Cardiac fibroblast (primary cell): ENCODE measurements around the gene PDE11A.
"Not testable (repeated sequence)": the region's sequence is repeated elsewhere in the genome, so short reads cannot be mapped to it uniquely, and the experiment has no call there.

Experiments
- DNase-seq, 2 donors: peaks; one replicate each; pipeline versions ENCODE4 v3.0.0 to v3.0.0-alpha.2; 2010; ENCODE audit warnings: low read depth in 2 of 2
- H3K4me3 ChIP-seq, 2 donors: replicated peaks in 1 of 2; 1 replicate in 1 of 2; 2 replicates in 1 of 2; pipeline ENCODE4 v1.5.1; 2011; ENCODE audit warnings: low read depth in 2 of 2, low read length in 2 of 2, mild to moderate bottlenecking in 2 of 2, moderate library complexity in 1 of 2
- TF ChIP-seq, protein P1 (sequence below): IDR thresholded peaks from one replicate; pipeline ENCODE4 v1.5.1; 2011; ENCODE audit warnings: low read depth, mild to moderate bottlenecking, low read length, inconsistent platforms

Gene PDE11A

DNA sequence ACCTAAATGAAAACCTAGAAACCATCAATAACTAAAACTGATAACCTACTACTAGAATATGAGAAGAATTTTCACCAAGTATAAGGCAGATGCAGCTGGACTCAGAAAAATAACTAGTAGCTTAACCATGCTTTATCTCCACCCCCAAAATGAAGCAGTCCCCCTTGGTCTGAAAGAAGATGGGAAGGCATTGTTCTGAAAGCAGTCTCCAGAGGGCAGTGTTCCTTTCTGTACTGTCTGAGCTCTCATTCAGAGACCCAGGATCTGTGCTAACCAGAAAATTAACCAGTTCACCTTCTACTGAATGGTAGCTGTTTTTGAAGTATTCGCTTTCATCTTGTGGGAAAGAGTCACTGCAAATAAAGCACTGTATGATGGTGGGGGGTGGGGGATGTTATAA is 273.0 kb downstream of the PDE11A start:
- TF ChIP-seq, protein P1, sequence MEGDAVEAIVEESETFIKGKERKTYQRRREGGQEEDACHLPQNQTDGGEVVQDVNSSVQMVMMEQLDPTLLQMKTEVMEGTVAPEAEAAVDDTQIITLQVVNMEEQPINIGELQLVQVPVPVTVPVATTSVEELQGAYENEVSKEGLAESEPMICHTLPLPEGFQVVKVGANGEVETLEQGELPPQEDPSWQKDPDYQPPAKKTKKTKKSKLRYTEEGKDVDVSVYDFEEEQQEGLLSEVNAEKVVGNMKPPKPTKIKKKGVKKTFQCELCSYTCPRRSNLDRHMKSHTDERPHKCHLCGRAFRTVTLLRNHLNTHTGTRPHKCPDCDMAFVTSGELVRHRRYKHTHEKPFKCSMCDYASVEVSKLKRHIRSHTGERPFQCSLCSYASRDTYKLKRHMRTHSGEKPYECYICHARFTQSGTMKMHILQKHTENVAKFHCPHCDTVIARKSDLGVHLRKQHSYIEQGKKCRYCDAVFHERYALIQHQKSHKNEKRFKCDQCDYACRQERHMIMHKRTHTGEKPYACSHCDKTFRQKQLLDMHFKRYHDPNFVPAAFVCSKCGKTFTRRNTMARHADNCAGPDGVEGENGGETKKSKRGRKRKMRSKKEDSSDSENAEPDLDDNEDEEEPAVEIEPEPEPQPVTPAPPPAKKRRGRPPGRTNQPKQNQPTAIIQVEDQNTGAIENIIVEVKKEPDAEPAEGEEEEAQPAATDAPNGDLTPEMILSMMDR: peak; percentile 21
- H3K4me3 ChIP-seq: no peak overlapping the region
- peak; percentile 2 to 23 for DNase-seq

- DNase-seq: no peak
- no peak overlapping the region for H3K4me3 ChIP-seq
- TF ChIP-seq, protein P1: no peak
These were observed 274.8 kb downstream of the PDE11A start for GRCh38 chr2:177797808-177798207.

- TF ChIP-seq, protein P1: no peak
- DNase-seq: no peak
- H3K4me3 ChIP-seq: no peak overlapping the region
These were observed 275.7 kb downstream of the PDE11A start for GRCh38 chr2:177796654-177797415.

GRCh38 chr2:177796011-177796410 is 276.6 kb downstream of the PDE11A start:
- TF ChIP-seq, protein P1: no peak
- no peak for DNase-seq
- H3K4me3 ChIP-seq: no peak overlapping the region

DNA sequence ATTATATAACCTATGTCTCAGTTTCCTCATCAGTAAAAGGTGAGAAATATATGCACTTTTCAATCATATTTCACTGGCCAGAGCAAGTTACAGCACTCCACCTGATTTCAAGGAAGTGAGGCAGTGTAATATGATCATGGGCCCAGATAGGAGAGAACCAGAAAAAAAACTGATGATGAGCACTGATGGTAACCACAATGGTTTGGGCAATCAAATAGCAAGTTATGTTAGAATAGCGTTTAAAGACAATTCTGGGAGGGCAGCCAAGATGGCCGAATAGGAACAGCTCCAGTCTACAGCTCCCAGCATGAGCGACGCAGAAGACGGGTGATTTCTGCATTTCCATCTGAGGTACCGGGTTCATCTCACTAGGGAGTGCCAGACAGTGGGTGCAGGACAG is 287.4 kb downstream of the PDE11A start:
- H3K4me3 ChIP-seq: not testable (repeated sequence)
- peak in 1 of 2 donors; percentile 45 for DNase-seq

DNA sequence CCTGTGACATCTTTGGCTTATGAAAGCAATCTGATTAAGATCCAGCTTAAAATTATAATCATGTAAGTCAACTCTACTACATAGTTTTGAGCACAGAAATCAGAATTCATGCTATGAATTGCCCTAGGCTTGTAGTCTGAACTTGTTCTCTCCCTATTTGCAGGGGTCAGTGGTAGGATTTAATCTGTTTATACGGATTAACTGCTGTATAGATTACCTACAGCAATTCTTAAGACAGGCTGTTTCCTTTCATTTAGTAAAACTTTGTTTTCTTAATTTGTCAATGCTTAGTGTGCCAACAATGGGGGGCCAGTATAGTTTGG is 287.9 kb downstream of the PDE11A start:
- TF ChIP-seq, protein P1: no peak
- H3K4me3 ChIP-seq: no peak overlapping the region
- DNase-seq: no peak

DNA sequence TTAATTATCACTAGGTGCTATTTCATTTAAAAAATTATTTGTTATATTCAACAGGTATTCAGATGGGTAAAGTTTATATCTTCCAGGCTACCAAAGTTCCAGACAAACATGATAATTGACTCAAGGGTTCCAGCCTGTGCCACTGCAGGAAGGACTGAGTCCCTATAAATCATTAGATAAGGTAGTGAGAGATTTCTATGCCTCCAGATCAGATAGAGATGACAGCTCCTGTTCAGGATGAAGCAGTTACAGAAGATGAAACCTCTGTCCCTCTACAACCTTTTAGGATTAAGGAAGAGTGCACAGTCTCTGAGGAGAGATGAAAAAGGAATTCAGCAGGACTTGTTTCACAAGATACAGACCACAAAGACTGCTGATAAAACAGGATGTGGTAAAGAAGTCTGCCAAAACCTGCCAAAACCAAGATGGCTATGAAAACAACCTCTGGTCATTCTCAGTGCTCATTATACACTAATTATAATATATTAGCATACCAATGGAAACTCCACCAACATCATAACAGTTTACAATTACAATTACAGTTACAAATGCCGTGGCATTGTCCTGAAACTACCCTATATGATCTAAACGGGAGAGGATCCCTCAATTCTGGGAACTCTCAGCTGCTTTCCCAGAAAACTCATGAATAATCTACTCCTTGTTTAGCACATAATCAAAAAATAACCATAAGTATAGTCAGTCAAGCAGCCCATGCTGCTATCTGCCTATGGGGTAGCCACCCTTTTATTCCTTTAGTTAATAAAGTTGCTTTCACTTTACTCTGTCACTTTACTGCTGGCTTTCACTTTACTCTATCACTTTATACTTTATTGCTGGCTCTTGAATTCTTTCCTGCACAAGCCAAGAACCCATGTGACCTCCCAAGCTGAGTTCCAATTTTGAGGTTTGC is 288.5 kb downstream of the PDE11A start:
- no peak overlapping the region for H3K4me3 ChIP-seq
- DNase-seq: peak; percentile 56 to 70

More for the DNA sequence above, 288.5 kb downstream of the PDE11A start:
- TF ChIP-seq, protein P1: no peak
